ENCODE measurements around the gene GRM7.
"Not testable (repeated sequence)": the region's sequence is repeated elsewhere in the genome, so short reads cannot be mapped to it uniquely, and the experiment has no call there.

The GRM7 gene

DNA sequence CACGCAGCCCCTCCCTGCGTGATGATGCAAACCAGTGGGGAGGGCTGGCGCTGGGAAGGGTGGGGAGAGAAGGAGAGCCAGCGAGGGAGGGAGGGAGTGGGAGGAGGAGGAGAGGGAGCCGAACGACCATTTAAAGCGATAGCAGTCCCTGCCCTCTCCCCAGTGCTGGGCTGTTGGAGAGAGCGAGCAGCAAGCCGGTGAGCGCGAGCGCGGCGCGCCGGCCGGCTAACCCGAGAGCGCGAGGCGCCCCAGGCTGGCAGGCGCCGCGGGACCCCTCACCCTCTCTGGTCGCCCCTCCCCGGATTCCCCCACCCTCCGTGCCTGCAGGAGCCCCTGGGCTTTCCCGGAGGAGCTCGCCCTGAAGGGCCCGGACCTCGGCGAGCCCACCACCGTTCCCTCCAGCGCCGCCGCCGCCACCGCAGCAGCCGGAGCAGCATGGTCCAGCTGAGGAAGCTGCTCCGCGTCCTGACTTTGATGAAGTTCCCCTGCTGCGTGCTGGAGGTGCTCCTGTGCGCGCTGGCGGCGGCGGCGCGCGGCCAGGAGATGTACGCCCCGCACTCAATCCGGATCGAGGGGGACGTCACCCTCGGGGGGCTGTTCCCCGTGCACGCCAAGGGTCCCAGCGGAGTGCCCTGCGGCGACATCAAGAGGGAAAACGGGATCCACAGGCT, at the start of gene GRM7:
TSS of gene GRM7 (plus strand) at position 162 of the 671 bp plus-strand sequence.
- peak; percentile 13 for DNase-seq (ENCODE audit: low spot score)

DNA sequence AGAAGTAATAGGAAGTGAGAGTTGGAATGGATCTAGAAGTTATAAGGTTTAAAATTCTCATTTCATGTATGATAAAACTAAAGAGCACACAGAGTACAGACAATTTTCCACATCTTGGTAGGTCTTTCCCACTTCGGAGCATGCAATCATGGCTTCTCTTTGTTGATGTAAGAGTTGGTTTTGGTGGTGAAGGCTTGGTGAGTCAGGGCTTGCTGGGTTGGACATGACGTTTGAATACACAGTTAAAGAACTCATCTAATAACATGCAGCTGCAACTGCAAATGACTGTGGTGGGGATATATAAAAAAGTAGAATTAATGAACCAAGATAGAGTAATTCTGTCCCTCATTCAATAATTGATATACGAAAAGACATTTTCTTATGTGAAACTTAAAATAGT, 39.5 kb upstream of the GRM7 start:
- no peak for DNase-seq (ENCODE audit: low spot score)

DNA sequence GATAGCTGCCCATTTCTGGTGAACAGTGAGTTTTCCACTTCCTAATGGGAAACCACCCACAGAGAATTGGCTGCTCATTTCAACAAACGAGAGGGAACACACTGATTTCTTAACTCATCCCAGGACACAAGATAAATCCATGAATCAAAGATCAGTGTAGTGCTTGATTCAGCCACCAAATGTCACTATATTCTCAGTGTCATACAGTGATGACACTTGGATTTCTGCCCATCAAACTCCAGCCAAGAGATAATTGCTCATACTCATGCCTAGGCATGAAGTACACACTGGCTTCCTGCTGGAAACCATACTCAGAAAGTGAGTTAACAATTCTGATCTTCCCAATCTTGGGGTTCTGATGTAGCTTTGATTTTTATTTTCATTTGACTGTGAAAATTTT, 35.4 kb upstream of the GRM7 start:
- no peak for DNase-seq (ENCODE audit: low spot score)

DNA sequence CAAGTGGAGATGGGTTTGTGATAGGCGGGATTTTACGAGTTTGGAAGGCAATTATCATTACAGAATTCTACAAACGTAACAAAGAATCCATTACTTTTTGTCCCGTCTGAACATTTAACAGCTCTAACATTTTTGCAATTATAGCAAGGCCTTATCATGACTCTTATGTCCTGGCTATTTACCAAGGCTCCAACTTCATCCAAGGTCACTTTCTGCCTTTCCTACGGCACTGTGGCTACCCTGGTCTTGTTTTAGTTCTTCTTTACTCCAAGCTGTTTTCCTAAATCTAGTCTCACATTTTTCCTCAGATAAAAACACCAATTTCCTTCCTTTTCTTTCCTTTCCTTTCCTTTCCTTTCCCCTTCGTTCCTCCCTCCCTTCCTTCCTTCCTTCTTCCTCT, 33.5 kb upstream of the GRM7 start:
- DNase-seq (ENCODE audit: low spot score) = no peak

DNA sequence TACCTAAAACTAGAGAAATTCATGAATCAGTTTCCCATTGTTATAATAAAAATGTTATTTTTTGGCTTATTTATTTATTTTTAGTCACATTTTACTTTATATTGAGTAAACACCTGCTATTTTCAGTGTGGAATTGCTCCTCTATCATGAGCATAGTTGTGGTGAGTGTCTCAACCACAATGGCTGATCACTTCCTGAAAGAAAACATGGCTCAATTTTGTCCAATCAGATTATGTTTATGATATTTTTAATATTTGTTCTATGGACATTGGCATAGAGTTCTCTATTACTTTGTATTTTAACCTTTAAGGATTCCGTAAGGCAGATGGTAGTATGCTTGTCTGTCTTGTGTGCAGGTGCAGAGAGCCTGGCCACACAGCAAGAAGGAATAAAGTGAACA, 16.2 kb upstream of the GRM7 start:
- no peak for DNase-seq (ENCODE audit: low spot score)

- no peak for DNase-seq (ENCODE audit: low spot score)
These were observed 6.7 kb upstream of the GRM7 start for GRCh38 chr3:6854184-6854583.

DNA sequence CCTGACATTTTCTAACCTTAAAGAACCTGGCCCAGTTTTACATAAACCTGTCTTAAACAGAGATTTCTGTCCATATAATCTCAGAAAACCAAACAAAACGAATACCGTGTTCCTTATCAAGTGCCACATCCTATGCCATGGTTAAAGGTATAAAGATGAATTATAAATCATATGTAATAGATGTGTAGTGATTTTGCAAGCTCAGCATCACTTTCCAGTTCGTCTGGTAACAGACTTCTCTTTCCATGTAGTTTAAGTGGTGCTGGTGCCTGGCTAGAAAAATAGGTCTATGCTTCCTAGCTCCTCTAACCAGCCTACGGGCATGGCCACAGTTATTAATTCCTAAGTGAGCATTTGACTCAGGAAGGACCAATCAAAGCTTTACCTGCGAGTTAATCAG, 3.4 kb upstream of the GRM7 start:
- no peak for DNase-seq (ENCODE audit: low spot score)

DNA sequence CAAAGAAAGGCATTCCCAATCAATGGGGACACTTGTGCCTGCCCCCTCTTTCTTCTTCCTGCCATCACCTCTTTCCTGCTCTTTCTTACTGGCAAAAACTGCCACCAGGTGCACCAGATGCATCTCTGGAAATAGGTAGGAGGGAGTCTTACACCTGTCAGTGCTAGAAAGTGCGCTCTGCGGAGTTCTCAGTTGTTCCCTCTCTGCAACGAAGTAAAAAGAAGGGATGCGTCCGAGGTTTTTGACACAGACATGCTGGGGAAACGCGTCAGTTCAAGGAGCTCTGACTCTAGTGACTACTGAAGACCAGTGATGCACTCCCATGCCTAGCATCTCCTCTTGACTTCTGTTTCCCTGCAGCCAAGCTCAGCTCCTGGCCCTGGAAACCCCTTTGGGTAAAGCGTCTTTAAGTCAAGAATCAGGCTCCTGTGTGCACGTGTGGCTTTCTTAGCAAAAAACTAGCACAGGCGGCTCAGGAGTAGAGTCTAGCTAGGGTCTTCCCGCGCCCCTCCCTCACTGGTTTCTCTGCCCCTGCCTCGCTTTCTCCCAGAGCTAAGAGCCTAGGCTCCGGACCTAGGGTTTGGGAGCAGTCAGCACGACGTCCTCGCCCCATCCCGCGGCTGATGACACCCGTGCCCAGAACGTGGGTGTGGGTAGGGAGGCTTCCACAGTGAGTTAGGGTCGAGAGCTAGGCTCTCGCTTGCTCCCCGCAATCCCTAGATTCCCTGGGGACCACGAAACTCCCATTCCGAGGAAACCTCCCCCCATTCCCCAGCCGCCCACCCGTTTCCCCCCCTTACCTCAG, 564 bp upstream of the GRM7 start:
- DNase-seq (ENCODE audit: low spot score) = no peak

DNA sequence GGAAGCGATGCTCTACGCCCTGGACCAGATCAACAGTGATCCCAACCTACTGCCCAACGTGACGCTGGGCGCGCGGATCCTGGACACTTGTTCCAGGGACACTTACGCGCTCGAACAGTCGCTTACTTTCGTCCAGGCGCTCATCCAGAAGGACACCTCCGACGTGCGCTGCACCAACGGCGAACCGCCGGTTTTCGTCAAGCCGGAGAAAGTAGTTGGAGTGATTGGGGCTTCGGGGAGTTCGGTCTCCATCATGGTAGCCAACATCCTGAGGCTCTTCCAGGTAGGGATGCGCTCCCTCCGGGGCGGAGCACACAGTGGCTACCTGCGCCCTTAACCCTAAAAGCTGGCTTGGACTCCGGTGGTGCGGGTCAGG, 698 bp downstream of the GRM7 start:
- DNase-seq (ENCODE audit: low spot score) = no peak

GRCh38 chr3:6862041-6862879, 1.3 kb downstream of the GRM7 start:
- no peak for DNase-seq (ENCODE audit: low spot score)

DNA sequence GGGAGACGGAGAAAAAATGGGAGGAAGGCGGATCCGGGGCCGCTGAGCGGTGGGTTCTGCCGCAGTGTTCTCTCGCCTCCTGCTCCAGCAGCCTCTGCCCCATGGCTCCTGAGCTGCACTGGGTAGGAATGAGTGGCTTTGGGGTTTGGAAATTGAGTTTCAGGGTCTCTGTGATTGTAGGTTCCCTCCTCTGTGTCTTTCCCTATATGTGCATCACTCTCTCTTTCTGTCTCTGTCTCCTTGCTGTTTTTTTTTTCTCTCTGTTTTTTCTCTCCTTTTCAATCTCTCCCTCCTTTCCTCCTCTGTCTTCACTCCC, 1.9 kb downstream of the GRM7 start:
- DNase-seq (ENCODE audit: low spot score) = no peak

- DNase-seq (ENCODE audit: low spot score) = no peak
These were observed 6.4 kb downstream of the GRM7 start for GRCh38 chr3:6867269-6867668.

DNA sequence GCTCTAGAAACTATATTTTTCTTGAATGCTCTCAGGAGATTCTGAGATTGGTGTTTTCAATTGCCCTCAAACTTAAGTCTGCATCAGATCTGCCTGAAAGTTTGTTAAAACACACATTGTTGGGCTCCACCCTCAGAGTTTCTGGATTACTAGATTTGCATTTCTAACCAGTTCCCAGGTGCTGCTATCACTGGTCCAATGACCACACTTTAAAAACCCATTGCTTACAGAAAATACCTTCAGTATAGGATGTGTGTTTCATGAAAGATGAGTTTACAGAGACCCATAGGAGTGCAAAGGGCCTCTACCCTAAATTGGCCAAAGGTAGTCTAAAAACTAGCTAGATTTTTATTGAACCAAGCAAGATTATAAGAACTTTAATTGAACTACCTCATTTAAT, 17.8 kb downstream of the GRM7 start:
- no peak for DNase-seq (ENCODE audit: low spot score)

GRCh38 chr3:6912240-6912639, 51.3 kb downstream of the GRM7 start:
- DNase-seq (ENCODE audit: low spot score) = no peak

DNA sequence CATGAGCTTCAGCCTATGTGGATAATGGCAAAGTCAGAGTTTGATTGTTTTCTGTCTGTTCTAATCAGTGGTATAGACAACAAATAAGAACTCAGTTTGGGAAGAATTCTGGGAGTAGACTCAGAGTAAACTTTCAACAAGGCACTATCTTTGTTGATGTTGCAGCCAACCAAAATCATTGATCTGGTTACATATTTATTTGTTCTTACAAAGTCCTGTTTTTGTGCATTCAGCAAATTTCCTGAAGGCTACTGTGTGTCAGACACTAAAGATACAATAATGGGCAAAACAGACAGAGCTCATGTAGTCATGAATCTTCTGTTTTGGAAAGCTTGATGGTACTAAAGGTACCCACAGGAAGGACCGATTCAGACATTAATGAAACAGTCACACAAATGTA, 55.0 kb downstream of the GRM7 start:
- no peak for DNase-seq (ENCODE audit: low spot score)

- DNase-seq (ENCODE audit: low spot score) = peak; percentile 12
These were observed 60.2 kb downstream of the GRM7 start for GRCh38 chr3:6921066-6921465.

- no peak for DNase-seq (ENCODE audit: low spot score)
These were observed 61.0 kb downstream of the GRM7 start for GRCh38 chr3:6921876-6922275.

DNA sequence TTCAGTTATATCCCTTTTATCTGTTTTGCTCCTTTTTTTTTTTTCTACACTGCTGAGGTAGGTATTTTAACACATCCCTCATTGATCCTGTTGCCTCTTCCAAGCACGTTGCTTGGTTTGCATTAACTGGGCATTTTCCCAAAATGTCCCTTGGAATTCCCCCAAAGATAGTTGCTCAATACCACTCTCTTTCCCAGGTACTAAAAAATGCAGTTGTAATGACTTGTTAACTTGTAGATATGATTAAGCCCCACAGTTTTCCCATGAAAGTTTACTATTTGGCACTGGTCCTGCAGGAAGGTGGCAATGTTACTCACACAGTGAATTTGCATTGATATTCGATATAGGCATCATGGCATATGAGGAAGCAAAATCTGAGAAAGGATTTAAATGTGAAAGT, 67.1 kb downstream of the GRM7 start:
- DNase-seq (ENCODE audit: low spot score) = peak; percentile 91

GRCh38 chr3:6929918-6930317, 69.0 kb downstream of the GRM7 start:
- no peak for DNase-seq (ENCODE audit: low spot score)

DNA sequence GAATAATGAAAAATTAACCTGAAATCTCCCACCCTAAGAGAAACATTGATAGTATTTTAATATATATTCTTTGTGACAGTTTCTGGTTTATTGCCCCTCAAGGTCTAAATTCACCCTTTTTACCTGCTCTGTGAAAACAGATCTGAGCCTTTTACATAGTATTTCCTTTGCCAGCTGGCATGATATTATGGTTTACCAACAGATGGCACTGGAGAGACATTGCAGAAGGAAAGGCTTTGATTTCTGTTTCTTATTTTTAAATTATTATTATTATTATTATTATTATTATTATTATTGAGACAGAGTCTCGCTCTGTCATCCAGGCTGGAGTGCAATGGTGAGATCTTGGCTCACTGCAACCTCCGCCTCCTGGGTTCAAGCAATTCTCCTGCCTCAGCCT, 74.5 kb downstream of the GRM7 start:
- not testable (repeated sequence) for DNase-seq (ENCODE audit: low spot score)

GRCh38 chr3:6935970-6936369, 75.1 kb downstream of the GRM7 start:
- no peak for DNase-seq (ENCODE audit: low spot score)

- DNase-seq (ENCODE audit: low spot score) = no peak
These were observed 101.9 kb downstream of the GRM7 start for GRCh38 chr3:6962801-6963200.

- DNase-seq (ENCODE audit: low spot score) = no peak
These were observed 105.0 kb downstream of the GRM7 start for GRCh38 chr3:6965881-6966280.
